ENCODE data around the gene CCDC110. TPM values are rescaled to one million over a fixed set of nuclear protein-coding genes. Genes with fewer than 3 reads are reported as not detected.

Gene CCDC110
- polyA plus RNA-seq, 1 donor from 2014 or later: 0.21 TPM

GRCh38 chr4:185429660-185430059 is 41.9 kb downstream of the CCDC110 start:
- H2AFZ ChIP-seq (ENCODE audit: low read depth, low read length): no peak overlapping the region
- H3K36me3 ChIP-seq (ENCODE audit: insufficient read depth, low read length): no peaks in the 10 kb centered on the region
- no peak overlapping the region for H3K4me3 ChIP-seq (ENCODE audit: low read length)
- no peaks in the 10 kb centered on the region for H3K27me3 ChIP-seq (ENCODE audit: insufficient read depth, low read depth, low read length)
- no peaks in the 10 kb centered on the region for H3K9me3 ChIP-seq (ENCODE audit: low read length)
- H3K9ac ChIP-seq (ENCODE audit: low read length): no peak overlapping the region
- H3K4me2 ChIP-seq (ENCODE audit: low read length): no peak overlapping the region
- TF ChIP-seq RAD21 (conservative IDR thresholded peaks at IDR 0.05) (no peak), TAF1 (IDR thresholded peaks at IDR 0.05; ENCODE audit: low read depth) (no peak), EP300 (conservative IDR thresholded peaks at IDR 0.05; ENCODE audit: poor library complexity, severe bottlenecking) (no peak), MXI1 (conservative IDR thresholded peaks at IDR 0.05; ENCODE audit: poor library complexity, severe bottlenecking) (no peak), EZH2 (IDR thresholded peaks at IDR 0.05; ENCODE audit: borderline replicate concordance, insufficient read depth, low read length, poor library complexity, severe bottlenecking) (no peak), REST (IDR thresholded peaks at IDR 0.05; ENCODE audit: borderline replicate concordance) (no peak), CTCF (IDR thresholded peaks at IDR 0.05; ENCODE audit: poor library complexity, severe bottlenecking) (no peak), SMC3 (conservative IDR thresholded peaks at IDR 0.05; ENCODE audit: poor library complexity) (no peak), POLR2AphosphoS5 (IDR thresholded peaks at IDR 0.05) (no peak)
- no peak overlapping the region for H3K27ac ChIP-seq (ENCODE audit: low read length)
- no peaks in the 10 kb centered on the region for H3K9me2 ChIP-seq (ENCODE audit: insufficient read depth, low read length)
- H3F3A ChIP-seq (ENCODE audit: insufficient read depth, low read length, poor library complexity, severe bottlenecking): no peaks in the 10 kb centered on the region
- no peaks in the 10 kb centered on the region for H4K20me1 ChIP-seq (ENCODE audit: insufficient read depth)
- peaks cover 10% of the 10 kb centered on the region for H3K79me2 ChIP-seq (replicated peaks; ENCODE audit: insufficient read depth, low read length)

- H3K4me3 ChIP-seq (ENCODE audit: low read length): no peak overlapping the region
- H3F3A ChIP-seq (ENCODE audit: insufficient read depth, low read length, poor library complexity, severe bottlenecking): no peaks in the 10 kb centered on the region
- no peaks in the 10 kb centered on the region for H3K27me3 ChIP-seq (ENCODE audit: insufficient read depth, low read depth, low read length)
- no peak overlapping the region for H2AFZ ChIP-seq (ENCODE audit: low read depth, low read length)
- no peaks in the 10 kb centered on the region for H3K36me3 ChIP-seq (ENCODE audit: insufficient read depth, low read length)
- H3K27ac ChIP-seq (ENCODE audit: low read length): no peak overlapping the region
- H3K9me2 ChIP-seq (ENCODE audit: insufficient read depth, low read length): no peaks in the 10 kb centered on the region
- no peak overlapping the region for H3K4me2 ChIP-seq (ENCODE audit: low read length)
- no peak for TF ChIP-seq EP300 (conservative IDR thresholded peaks at IDR 0.05; ENCODE audit: poor library complexity, severe bottlenecking)
- TF ChIP-seq RAD21 (conservative IDR thresholded peaks at IDR 0.05): no peak
- no peak for TF ChIP-seq TAF1 (IDR thresholded peaks at IDR 0.05; ENCODE audit: low read depth)
- no peak for TF ChIP-seq CTCF (IDR thresholded peaks at IDR 0.05; ENCODE audit: poor library complexity, severe bottlenecking)
- TF ChIP-seq POLR2AphosphoS5 (IDR thresholded peaks at IDR 0.05): no peak
- no peak for TF ChIP-seq REST (IDR thresholded peaks at IDR 0.05; ENCODE audit: borderline replicate concordance)
- no peak for TF ChIP-seq SMC3 (conservative IDR thresholded peaks at IDR 0.05; ENCODE audit: poor library complexity)
- no peak for TF ChIP-seq MXI1 (conservative IDR thresholded peaks at IDR 0.05; ENCODE audit: poor library complexity, severe bottlenecking)
- no peak for TF ChIP-seq EZH2 (IDR thresholded peaks at IDR 0.05; ENCODE audit: borderline replicate concordance, insufficient read depth, low read length, poor library complexity, severe bottlenecking)
- H4K20me1 ChIP-seq (ENCODE audit: insufficient read depth): no peaks in the 10 kb centered on the region
- H3K9ac ChIP-seq (ENCODE audit: low read length): no peak overlapping the region
- H3K9me3 ChIP-seq (ENCODE audit: low read length): no peaks in the 10 kb centered on the region
- peaks cover 29% of the 10 kb centered on the region for H3K79me2 ChIP-seq (replicated peaks; ENCODE audit: insufficient read depth, low read length)
Observed at GRCh38 chr4:185426960-185427688, 44.4 kb downstream of the CCDC110 start.
